Esophagus muscularis mucosa (tissue), 4 donors: ENCODE data around the gene ESAM.

Experiments
- EP300 ChIP-seq: sonication (generic); formaldehyde crosslinking; IDR thresholded peaks from one replicate; pipeline ENCODE4 v1.6.1; 2017; ENCODE audit warnings: antibody characterized with exemption
- POLR2A ChIP-seq: fragments of 450-650 bp; IDR thresholded peaks from one replicate; pipeline ENCODE4 v1.6.1; 2017; ENCODE audit warnings: antibody characterized with exemption, moderate library complexity, mild to moderate bottlenecking, low read depth
- POLR2AphosphoS5 ChIP-seq, 2 donors: sonication (generic); formaldehyde crosslinking; IDR thresholded peaks; one replicate each; pipeline ENCODE4 v1.6.1; 2017; ENCODE audit warnings: antibody characterized with exemption in 2 of 2
- TF ChIP-seq, protein P1 (sequence below), 3 experiments: fragments of 200-600 bp in 2 of 3; fragments of 450-650 bp in 1 of 3; sonication (generic) in 2 of 3; IDR thresholded peaks; one replicate each; pipeline ENCODE4 v1.5.1; 2017 to 2019; ENCODE audit warnings: antibody characterized with exemption in 3 of 3, mild to moderate bottlenecking in 2 of 3, moderate library complexity in 1 of 3

DNA sequence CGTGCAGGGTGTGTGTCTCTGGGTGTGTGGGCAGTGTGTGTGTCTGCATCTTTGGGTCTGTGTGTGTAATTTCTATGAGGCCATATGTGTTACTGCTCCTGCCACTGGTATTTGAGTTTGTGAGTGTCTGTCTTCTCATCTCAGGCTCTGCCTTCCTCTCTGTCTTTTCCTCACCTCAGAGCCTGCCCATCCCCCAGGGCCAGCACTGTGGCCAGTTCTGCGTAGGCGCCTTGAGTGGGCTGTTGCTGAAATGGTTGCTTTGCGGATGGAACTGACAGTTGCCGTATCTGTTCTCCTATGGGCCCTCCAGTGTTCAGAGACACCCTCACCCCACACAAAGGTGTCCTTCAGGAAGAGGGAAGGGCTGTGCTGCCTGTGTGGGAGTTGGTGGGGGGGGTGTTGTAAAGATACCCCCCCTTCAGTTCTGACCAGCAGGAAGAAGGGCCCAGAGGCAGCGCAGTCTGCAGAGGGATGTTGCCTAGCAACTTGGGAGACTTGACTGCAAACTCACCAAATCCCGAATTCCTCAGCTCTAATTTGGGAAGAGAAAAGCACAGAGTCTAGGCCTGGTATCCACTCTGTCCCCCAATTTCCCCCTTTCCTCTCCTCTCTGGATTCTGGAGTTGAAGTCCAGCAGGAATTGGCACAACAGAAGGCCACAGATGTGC, 24.3 kb downstream of the ESAM start:
- TF ChIP-seq POLR2AphosphoS5 (IDR thresholded peaks at IDR 0.05) = no peak
- TF ChIP-seq, protein P1, sequence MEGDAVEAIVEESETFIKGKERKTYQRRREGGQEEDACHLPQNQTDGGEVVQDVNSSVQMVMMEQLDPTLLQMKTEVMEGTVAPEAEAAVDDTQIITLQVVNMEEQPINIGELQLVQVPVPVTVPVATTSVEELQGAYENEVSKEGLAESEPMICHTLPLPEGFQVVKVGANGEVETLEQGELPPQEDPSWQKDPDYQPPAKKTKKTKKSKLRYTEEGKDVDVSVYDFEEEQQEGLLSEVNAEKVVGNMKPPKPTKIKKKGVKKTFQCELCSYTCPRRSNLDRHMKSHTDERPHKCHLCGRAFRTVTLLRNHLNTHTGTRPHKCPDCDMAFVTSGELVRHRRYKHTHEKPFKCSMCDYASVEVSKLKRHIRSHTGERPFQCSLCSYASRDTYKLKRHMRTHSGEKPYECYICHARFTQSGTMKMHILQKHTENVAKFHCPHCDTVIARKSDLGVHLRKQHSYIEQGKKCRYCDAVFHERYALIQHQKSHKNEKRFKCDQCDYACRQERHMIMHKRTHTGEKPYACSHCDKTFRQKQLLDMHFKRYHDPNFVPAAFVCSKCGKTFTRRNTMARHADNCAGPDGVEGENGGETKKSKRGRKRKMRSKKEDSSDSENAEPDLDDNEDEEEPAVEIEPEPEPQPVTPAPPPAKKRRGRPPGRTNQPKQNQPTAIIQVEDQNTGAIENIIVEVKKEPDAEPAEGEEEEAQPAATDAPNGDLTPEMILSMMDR (IDR thresholded peaks at IDR 0.05) = no peak
- TF ChIP-seq POLR2A = no peak
- no peak for TF ChIP-seq EP300
